ENCODE measurements around the gene MGAT5B.

- TF ChIP-seq POLR2A (IDR thresholded peaks at IDR 0.05; ENCODE audit: low read depth, low read length) (no peak), TAF1 (IDR thresholded peaks at IDR 0.05; ENCODE audit: low read depth, low read length) (no peak), POLR2AphosphoS5 (IDR thresholded peaks at IDR 0.05; ENCODE audit: low read depth, low read length) (no peak), SPI1 (IDR thresholded peaks at IDR 0.05; ENCODE audit: low read depth, low read length) (no peak)
Observed at GRCh38 chr17:76866203-76866602, 2.0 kb upstream of the MGAT5B start.

All from GM12891 (cell line).